Activated CD4-positive, alpha-beta T cell treated with anti-CD3 and anti-CD28 coated beads, Interleukin-2, amount 10 ng/mL, durations not matched to agents 24 days and 14 days (primary cell): Measurements from ENCODE around the gene RBM24. TPM values are rescaled to one million over a fixed set of nuclear protein-coding genes. Genes with fewer than 3 reads are reported as not detected.
A peak's percentile ranks its signal among the peaks of the same experiment; 100 is the strongest.

ENCODE experiments used
- DNase-seq: peaks from one replicate; pipeline ENCODE4 v3.0.0; 2022
- H3K27ac Mint-ChIP-seq: one replicate; pipeline ENCODE4 v1.8.0; 2022; ENCODE audit warnings: mild to moderate bottlenecking, mixed read lengths
- H3K27me3 Mint-ChIP-seq: one replicate; pipeline ENCODE4 v1.8.0; 2022; ENCODE audit warnings: mixed read lengths
- H3K36me3 Mint-ChIP-seq: one replicate; pipeline ENCODE4 v1.8.0; 2022; ENCODE audit warnings: low read depth, mild to moderate bottlenecking, mixed read lengths
- H3K4me1 Mint-ChIP-seq: one replicate; pipeline ENCODE4 v1.8.0; 2021; ENCODE audit warnings: mixed read lengths
- H3K4me3 Mint-ChIP-seq: one replicate; pipeline ENCODE4 v1.8.0; 2022; ENCODE audit warnings: mild to moderate bottlenecking, moderate library complexity, mixed read lengths
- H3K9me3 Mint-ChIP-seq: one replicate; pipeline ENCODE4 v1.8.0; 2021; ENCODE audit warnings: mixed read lengths
- intact Hi-C: fragments of 100-400 bp; cut with micrococcal nuclease; formaldehyde crosslinking; loops from one replicate; pipeline ENCODE4 v1.15.1; 2023
- total RNA-seq: library from RNA; stranded (reverse); gene quantifications from 2 replicates; pipeline ENCODE4 v1.2.3, GENCODE V29; 2022

Gene RBM24
- not detected in 2 replicates for total RNA-seq

GRCh38 chr6:17281100-17281496 is at the start of gene RBM24:
Gene RBM24, plus strand, starts transcription at chr6:17281361. Its CDS starts 221 bp downstream, at chr6:17281582.
- Mint-ChIP-seq H3K27ac (no peak within 1 kb of the TSS), H3K36me3 (no peaks in the 10 kb centered on the region), H3K4me1 (peaks cover 8% of the 10 kb centered on the region), H3K27me3 (peaks cover 66% of the 10 kb centered on the region), H3K9me3 (no peaks in the 10 kb centered on the region), H3K4me3 (peak within 1 kb of the TSS; percentile 74)
- peak; percentile 75 for DNase-seq
- intact Hi-C loops: no loop called here

- no peaks in the 10 kb centered on the region for H3K36me3 Mint-ChIP-seq
- intact Hi-C loops: no loop called here
- H3K27ac Mint-ChIP-seq: no peak overlapping the region
- no peak overlapping the region for H3K4me3 Mint-ChIP-seq
- no peaks in the 10 kb centered on the region for H3K4me1 Mint-ChIP-seq
- no peak for DNase-seq
- peaks cover 5% of the 10 kb centered on the region for H3K9me3 Mint-ChIP-seq
- H3K27me3 Mint-ChIP-seq: no peaks in the 10 kb centered on the region
Observed at GRCh38 chr6:17233531-17233930, 47.6 kb upstream of the RBM24 start.

GRCh38 chr6:17237246-17237645 is 43.9 kb upstream of the RBM24 start:
- Mint-ChIP-seq H3K4me3 (no peak overlapping the region), H3K4me1 (no peaks in the 10 kb centered on the region), H3K9me3 (peaks cover 5% of the 10 kb centered on the region), H3K27ac (no peak overlapping the region), H3K27me3 (peaks cover under 1% of the 10 kb centered on the region), H3K36me3 (no peaks in the 10 kb centered on the region)
- DNase-seq: no peak
- intact Hi-C loops: no loop called here

- Mint-ChIP-seq H3K4me3 (no peak overlapping the region), H3K27ac (no peak overlapping the region), H3K27me3 (peaks cover 5% of the 10 kb centered on the region), H3K4me1 (no peaks in the 10 kb centered on the region), H3K36me3 (no peaks in the 10 kb centered on the region), H3K9me3 (no peaks in the 10 kb centered on the region)
- DNase-seq: no peak
- intact Hi-C loops: no loop called here
Observed at GRCh38 chr6:17239260-17239659, 41.9 kb upstream of the RBM24 start.

- H3K36me3 Mint-ChIP-seq: no peaks in the 10 kb centered on the region
- H3K27ac Mint-ChIP-seq: no peak overlapping the region
- no peaks in the 10 kb centered on the region for H3K4me1 Mint-ChIP-seq
- H3K4me3 Mint-ChIP-seq: no peak overlapping the region
- no peak for DNase-seq
- intact Hi-C loops: no loop called here
- peaks cover 5% of the 10 kb centered on the region for H3K27me3 Mint-ChIP-seq
- no peaks in the 10 kb centered on the region for H3K9me3 Mint-ChIP-seq
Observed at GRCh38 chr6:17240803-17241500, 40.2 kb upstream of the RBM24 start.

- Mint-ChIP-seq H3K27me3 (peaks cover 5% of the 10 kb centered on the region), H3K9me3 (no peaks in the 10 kb centered on the region)
- intact Hi-C loops: no loop called here
Observed at GRCh38 chr6:17242087-17242486, 39.1 kb upstream of the RBM24 start.

GRCh38 chr6:17250237-17250636 is 30.9 kb upstream of the RBM24 start:
- H3K4me3 Mint-ChIP-seq: no peak overlapping the region
- DNase-seq: no peak
- peaks cover 2% of the 10 kb centered on the region for H3K27me3 Mint-ChIP-seq
- no peaks in the 10 kb centered on the region for H3K4me1 Mint-ChIP-seq
- no peaks in the 10 kb centered on the region for H3K9me3 Mint-ChIP-seq
- H3K36me3 Mint-ChIP-seq: no peaks in the 10 kb centered on the region
- no peak overlapping the region for H3K27ac Mint-ChIP-seq
- intact Hi-C loops: no loop called here

More at GRCh38 chr6:17242087-17242486, 39.1 kb upstream of the RBM24 start:
- Mint-ChIP-seq H3K27ac (no peak overlapping the region), H3K36me3 (no peaks in the 10 kb centered on the region), H3K4me1 (no peaks in the 10 kb centered on the region), H3K4me3 (no peak overlapping the region)
- no peak for DNase-seq

- Mint-ChIP-seq H3K36me3 (no peaks in the 10 kb centered on the region), H3K27me3 (peaks cover 2% of the 10 kb centered on the region), H3K9me3 (no peaks in the 10 kb centered on the region), H3K27ac (no peak overlapping the region), H3K4me3 (no peak overlapping the region), H3K4me1 (no peaks in the 10 kb centered on the region)
- DNase-seq: no peak
- intact Hi-C loops: no loop called here
Observed at GRCh38 chr6:17251953-17252352, 29.2 kb upstream of the RBM24 start.

GRCh38 chr6:17258749-17259148 is 22.4 kb upstream of the RBM24 start:
- Mint-ChIP-seq H3K27me3 (peaks cover 4% of the 10 kb centered on the region), H3K27ac (no peak overlapping the region), H3K4me3 (no peak overlapping the region), H3K4me1 (no peaks in the 10 kb centered on the region), H3K36me3 (no peaks in the 10 kb centered on the region), H3K9me3 (no peaks in the 10 kb centered on the region)
- no peak for DNase-seq
- intact Hi-C loops: no loop called here

- H3K27ac Mint-ChIP-seq: no peak overlapping the region
- no peaks in the 10 kb centered on the region for H3K4me1 Mint-ChIP-seq
- H3K27me3 Mint-ChIP-seq: peaks cover 3% of the 10 kb centered on the region
- H3K9me3 Mint-ChIP-seq: no peaks in the 10 kb centered on the region
- DNase-seq: no peak
- no peak overlapping the region for H3K4me3 Mint-ChIP-seq
- intact Hi-C loops: no loop called here
- H3K36me3 Mint-ChIP-seq: no peaks in the 10 kb centered on the region
Observed at GRCh38 chr6:17265570-17265969, 15.6 kb upstream of the RBM24 start.

GRCh38 chr6:17267566-17267965 is 13.6 kb upstream of the RBM24 start:
- no peak for DNase-seq
- Mint-ChIP-seq H3K36me3 (no peaks in the 10 kb centered on the region), H3K9me3 (no peaks in the 10 kb centered on the region), H3K4me1 (no peaks in the 10 kb centered on the region), H3K4me3 (no peak overlapping the region), H3K27ac (no peak overlapping the region), H3K27me3 (peaks cover 1% of the 10 kb centered on the region)
- intact Hi-C loops: no loop called here

- Mint-ChIP-seq H3K4me1 (no peaks in the 10 kb centered on the region), H3K27ac (no peak overlapping the region), H3K27me3 (peaks cover 1% of the 10 kb centered on the region), H3K4me3 (no peak overlapping the region), H3K9me3 (no peaks in the 10 kb centered on the region), H3K36me3 (no peaks in the 10 kb centered on the region)
- intact Hi-C loops: no loop called here
- DNase-seq: no peak
Observed at GRCh38 chr6:17268114-17268513, 13.0 kb upstream of the RBM24 start.

GRCh38 chr6:17269840-17270239 is 11.3 kb upstream of the RBM24 start:
- Mint-ChIP-seq H3K27ac (no peak overlapping the region), H3K4me3 (no peak overlapping the region), H3K27me3 (peaks cover 4% of the 10 kb centered on the region), H3K4me1 (no peaks in the 10 kb centered on the region), H3K36me3 (no peaks in the 10 kb centered on the region), H3K9me3 (no peaks in the 10 kb centered on the region)
- intact Hi-C loops: no loop called here
- DNase-seq: no peak

- DNase-seq: peak; percentile 16
- H3K4me1 Mint-ChIP-seq: no peaks in the 10 kb centered on the region
- no peak overlapping the region for H3K4me3 Mint-ChIP-seq
- no peaks in the 10 kb centered on the region for H3K36me3 Mint-ChIP-seq
- H3K9me3 Mint-ChIP-seq: no peaks in the 10 kb centered on the region
- peaks cover 10% of the 10 kb centered on the region for H3K27me3 Mint-ChIP-seq
- intact Hi-C loops: no loop called here
- H3K27ac Mint-ChIP-seq: no peak overlapping the region
Observed at GRCh38 chr6:17271628-17272027, 9.5 kb upstream of the RBM24 start.

- no peak for DNase-seq
- Mint-ChIP-seq H3K27me3 (peaks cover 51% of the 10 kb centered on the region), H3K27ac (no peak overlapping the region), H3K4me1 (peaks cover 3% of the 10 kb centered on the region), H3K9me3 (no peaks in the 10 kb centered on the region), H3K36me3 (no peaks in the 10 kb centered on the region), H3K4me3 (no peak overlapping the region)
- intact Hi-C loops: no loop called here
Observed at GRCh38 chr6:17276766-17277165, 4.4 kb upstream of the RBM24 start.
